GM23338 (cell line): Measurements from ENCODE around the gene GPR142.

Experiments used
- EZH2 ChIP-seq: fragments of 200-600 bp; sonication (generic); IDR thresholded peaks from one replicate; pipeline ENCODE4 v1.8.0; 2017; ENCODE audit warnings: antibody characterized with exemption, mild to moderate bottlenecking, low read depth; ENCODE audit not compliant: unreplicated experiment
- JUNB ChIP-seq: IDR thresholded peaks from one replicate; pipeline ENCODE4 v1.6.1; 2016; ENCODE audit warnings: antibody characterized with exemption; ENCODE audit not compliant: unreplicated experiment

DNA sequence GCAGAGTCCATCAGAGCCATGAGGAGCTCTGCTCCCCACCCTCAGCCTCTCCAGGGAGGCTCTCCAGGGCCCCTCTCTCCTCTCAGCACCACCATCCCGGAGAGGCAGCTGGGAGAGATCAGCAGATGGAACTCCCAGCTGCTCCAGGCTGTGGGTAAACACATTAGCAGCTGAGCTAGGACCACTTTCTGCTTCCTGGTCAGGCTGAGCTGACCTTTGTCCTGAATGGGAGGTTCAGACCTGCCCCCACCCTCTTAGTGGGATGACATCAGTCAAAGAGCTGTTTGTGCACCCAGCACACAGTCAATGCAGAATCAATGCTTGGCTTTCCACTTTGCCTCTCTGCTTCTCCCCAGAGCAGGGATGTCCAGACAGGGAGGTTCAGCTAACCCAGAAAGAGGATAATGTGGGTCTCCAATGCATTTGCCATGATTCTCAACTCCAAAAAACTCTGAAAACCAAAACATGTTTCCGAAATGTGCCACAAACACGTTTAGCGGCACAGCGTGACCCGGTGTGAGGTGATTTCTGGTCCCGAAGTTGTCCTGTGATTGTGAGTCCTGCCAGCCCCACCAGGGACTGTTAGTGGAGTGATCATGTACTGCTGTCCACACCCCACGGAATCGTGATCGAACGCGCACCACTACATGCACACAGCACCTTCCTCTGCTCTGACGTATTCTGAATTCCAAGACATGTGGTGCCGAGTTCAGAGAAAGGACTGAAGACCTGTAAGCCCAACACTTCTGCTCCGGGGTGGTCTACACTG, 6.7 kb downstream of the GPR142 start:
- no peak for TF ChIP-seq EZH2
- TF ChIP-seq JUNB: no peak
